ENCODE measurements around the gene EGR4. TPM values are rescaled to one million over a fixed set of nuclear protein-coding genes. Genes with fewer than 3 reads are reported as not detected.
"Not testable (repeated sequence)": the region's sequence is repeated elsewhere in the genome, so short reads cannot be mapped to it uniquely, and the experiment has no call there.

The EGR4 gene
- total RNA-seq, 1 experiment from 2014 or later, result not detected

GRCh38 chr2:73263540-73264331, 29.6 kb downstream of the EGR4 start:
- no peak for DNase-seq (ENCODE audit: low spot score)

GRCh38 chr2:73262691-73263429, 30.5 kb downstream of the EGR4 start:
- DNase-seq (ENCODE audit: low spot score), result not testable (repeated sequence)

- no peak for DNase-seq (ENCODE audit: low spot score)
These were observed 31.2 kb downstream of the EGR4 start for GRCh38 chr2:73262108-73262651.

DNA sequence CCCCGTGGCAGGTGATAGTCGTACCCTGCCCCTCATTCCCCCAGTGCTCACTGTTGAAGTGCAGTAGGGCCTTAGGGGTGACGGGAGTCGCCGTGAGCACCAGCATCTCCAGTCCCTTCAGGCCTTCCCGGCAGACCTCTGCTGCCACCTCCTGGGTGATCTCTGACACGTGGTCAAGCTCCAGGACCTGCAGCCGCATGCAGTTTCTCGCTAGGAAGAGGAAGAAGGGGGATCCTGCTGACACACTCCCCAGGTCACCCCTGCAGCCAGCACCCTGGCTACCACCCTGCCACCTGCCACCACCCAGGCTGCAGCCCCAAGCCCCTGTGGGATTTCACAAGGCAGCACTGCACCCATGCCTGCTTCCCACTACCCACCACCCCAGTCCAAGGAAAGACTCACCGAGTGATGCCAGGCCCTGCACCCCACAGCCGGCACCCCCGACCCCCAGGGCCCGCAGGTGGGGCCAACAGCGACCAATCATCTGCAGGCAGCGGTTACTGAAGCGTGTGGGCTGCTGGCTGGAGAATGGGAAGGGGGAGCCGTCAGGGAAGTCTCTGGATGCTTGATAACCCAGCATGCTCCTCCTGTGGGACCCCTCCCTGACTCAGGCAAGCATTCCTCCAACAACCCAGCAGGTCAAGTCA, 32.9 kb downstream of the EGR4 start:
- no peak for DNase-seq (ENCODE audit: low spot score)

DNA sequence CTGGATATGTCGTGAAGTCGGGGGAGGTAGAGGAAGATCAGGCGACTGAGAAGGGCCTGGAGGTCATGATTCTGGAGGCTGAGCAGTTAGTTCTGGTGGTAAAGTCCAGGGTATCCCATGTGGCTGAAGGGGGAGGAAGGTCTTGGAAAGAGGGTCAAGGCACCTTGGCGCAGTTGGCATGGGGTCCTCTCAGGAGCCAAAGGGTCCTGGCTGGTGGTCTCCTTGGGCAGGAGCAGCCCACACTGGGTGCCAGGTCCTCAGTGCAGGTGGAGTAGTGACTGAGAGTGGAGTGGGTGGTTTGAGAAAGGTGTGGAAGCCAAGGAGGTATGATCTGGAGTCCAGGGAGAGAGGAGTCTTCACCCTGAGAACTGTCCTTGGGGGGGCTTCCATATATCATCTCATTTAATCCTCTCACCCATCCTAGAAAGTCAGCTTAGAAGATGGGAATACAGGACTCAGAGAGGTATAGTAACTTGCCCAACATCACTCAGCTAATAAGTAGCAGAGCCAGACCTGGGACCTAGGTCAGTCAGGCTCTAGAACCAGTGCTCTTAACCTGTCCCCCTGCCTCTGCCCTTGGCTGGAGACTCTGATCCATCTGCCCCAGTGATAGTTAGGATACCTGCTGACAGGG, 33.5 kb downstream of the EGR4 start:
- no peak for DNase-seq (ENCODE audit: low spot score)

DNA sequence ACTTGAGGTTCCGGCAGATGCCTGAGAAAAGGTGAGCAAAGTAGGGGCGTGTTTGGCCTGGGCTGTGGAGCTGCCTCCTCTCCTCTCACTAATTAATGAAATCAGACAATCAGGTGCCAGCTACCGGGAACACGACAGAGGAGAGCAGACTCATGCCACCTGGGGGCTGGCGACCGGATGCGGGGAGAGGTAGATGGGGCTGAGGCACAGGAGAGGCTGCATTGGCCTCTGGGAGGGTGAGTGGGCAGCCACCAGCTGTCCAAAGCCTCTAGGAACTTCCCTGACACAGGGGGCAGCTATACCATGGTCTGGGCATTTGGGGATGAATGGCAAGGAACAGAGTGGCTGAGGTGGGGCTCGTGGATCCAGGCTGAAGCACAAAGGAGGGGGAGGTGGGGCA, 34.1 kb downstream of the EGR4 start:
- DNase-seq (ENCODE audit: low spot score), result no peak

- DNase-seq (ENCODE audit: low spot score), result no peak
These were observed 34.5 kb downstream of the EGR4 start for GRCh38 chr2:73258913-73259215.

DNA sequence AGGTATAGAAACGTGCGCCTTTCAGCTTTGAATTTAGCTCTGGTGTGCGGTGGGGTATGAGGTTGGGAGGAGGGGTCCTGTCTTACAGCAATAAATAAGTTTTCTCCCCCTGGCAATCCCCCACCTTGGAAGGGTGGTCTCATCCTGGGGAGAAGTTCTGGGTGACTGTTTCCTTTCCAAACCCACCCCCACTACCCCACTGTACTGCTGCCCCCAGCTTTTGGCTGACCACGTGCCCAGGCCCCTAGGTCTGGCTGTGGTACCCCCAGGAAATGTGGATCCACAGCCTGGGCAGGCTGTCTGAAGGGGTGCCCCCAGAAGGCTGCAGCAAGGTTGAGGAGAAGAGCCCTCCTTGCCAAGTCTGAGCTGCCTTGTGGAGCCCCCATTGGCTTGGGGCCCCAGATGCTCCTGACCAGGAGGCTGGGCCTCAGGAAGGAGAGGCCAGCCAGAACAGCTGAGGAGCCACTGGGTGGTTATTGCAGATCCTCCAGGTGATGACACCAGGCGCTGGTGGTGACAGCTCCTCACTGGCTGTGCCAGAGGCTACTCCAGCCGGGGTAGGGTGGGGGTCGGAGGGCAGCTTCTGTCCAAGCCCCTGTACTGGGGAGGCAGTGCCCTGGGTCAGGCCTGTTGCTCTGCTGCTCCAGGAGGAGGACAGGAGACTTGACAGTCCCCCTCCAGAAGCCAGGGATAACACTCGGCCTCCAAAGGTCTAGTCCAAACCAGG, 35.0 kb downstream of the EGR4 start:
- DNase-seq (ENCODE audit: low spot score), result no peak

GRCh38 chr2:73257425-73258125, 35.8 kb downstream of the EGR4 start:
- no peak for DNase-seq (ENCODE audit: low spot score)

- no peak for DNase-seq (ENCODE audit: low spot score)
These were observed 36.3 kb downstream of the EGR4 start for GRCh38 chr2:73257021-73257420.

DNA sequence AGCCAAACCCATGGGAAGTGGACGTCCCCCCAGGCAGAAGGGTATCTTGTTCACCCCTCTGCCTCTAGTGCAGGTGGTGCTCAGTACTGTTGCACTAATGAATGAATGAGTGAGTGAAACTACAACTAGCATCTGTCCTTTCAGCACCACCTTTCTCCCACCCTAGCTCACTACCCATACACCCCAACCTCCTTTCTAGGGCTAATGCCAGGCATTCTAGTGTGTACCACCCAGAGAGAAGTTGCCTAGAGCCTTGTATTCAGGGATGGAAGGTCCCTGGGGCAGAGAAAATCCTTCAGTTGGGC, 36.8 kb downstream of the EGR4 start:
- no peak for DNase-seq (ENCODE audit: low spot score)

- DNase-seq (ENCODE audit: low spot score), result no peak
These were observed 37.3 kb downstream of the EGR4 start for GRCh38 chr2:73255907-73256617.

GRCh38 chr2:73255007-73255644, 38.2 kb downstream of the EGR4 start:
- DNase-seq (ENCODE audit: low spot score), result no peak

GRCh38 chr2:73254343-73255006, 38.9 kb downstream of the EGR4 start:
- no peak for DNase-seq (ENCODE audit: low spot score)

DNA sequence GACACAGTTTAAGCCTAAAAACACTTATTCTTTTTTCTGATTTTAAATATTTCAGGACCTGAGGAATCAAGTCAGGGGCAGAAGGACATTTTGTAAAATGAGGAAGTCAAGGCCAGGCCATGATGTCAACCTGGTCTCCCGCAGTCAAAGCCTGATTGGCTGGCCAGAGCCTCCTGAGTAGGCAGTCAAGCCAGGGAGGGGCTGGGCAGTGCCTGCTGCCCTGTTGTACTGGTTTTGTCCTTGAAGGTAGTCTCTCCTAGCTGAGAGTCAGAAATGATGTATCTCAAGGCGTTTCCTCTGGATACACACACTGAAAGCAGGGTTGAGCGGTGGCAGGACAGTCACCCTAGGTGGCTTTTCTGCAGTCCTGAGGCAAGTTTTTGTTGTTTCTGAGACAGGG, 39.4 kb downstream of the EGR4 start:
- no peak for DNase-seq (ENCODE audit: low spot score)

DNA sequence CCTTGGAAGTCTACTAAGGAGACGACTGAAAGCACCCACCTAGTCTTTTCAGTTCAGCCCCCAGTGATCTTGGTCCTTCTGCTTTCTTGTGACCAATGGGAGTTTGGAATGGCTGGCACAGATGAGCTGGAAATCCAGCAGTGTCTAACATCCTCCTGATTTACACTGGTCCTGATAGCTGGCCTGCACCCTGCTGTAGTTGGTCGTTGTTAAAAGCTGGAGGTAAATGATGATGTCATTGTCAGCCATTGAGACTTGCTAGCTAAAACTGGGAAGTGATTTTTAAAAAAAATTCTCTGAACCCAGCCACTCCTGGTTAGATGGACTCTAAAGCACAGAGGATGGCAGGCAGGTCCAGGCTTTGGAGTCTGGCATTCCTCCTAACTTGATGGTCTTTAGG, 39.9 kb downstream of the EGR4 start:
- DNase-seq (ENCODE audit: low spot score), result no peak

DNA sequence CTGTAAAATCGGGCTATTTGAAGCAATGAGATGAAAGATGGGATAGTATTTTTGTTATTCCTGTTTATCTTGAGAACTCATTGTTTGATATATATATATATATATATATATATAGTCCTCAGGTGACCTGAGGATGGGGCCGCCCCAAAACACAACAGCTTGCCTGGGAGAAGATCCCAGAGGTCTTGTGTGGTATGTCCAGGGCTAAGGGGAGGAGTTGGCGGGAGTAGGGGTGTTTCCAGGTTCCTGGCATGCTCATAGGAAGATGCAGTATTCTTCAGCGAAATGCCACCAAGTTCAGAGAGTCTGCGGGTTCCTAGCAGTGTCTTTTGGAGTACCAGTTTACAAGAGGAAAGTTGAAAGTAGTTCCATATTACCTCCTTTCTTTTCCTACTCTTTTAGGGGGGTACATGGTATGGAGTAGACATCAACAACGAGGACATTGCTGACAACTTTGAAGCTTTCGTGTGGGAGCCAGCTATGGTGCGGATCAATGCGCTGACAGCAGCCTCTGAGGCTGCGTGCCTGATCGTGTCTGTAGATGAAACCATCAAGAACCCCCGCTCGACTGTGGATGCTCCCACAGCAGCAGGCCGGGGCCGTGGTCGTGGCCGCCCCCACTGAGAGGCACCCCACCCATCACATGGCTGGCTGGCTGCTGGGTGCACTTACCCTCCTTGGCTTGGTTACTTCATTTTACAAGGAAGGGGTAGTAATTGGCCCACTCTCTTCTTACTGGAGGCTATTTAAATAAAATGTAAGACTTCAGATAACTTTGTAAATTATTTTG, 40.9 kb downstream of the EGR4 start:
- DNase-seq (ENCODE audit: low spot score), result no peak

Data from A172 (cell line).